SU-DHL-6 (cell line): ENCODE results near the gene RAB38.

ENCODE experiments used
- H2AFZ ChIP-seq: fragments of 200-600 bp; sonication (generic); 2 replicates; pipeline ENCODE4 v1.6.1; 2014; ENCODE audit warnings: low read depth, mild to moderate bottlenecking, moderate library complexity, mixed read lengths, antibody characterized with exemption, low read length; ENCODE audit not compliant: severe bottlenecking
- H3F3A ChIP-seq: fragments of 200-600 bp; shearing (Covaris generic); 2 replicates; pipeline ENCODE4 v1.6.0; 2016; ENCODE audit warnings: antibody characterized with exemption, mild to moderate bottlenecking; ENCODE audit not compliant: insufficient read depth
- H3K27ac ChIP-seq: fragments of 200-600 bp; sonication (generic); 2 replicates; pipeline ENCODE4 v1.5.1; 2016; ENCODE audit warnings: low read depth, mild to moderate bottlenecking, low read length, moderate library complexity, mixed read lengths
- H3K27me3 ChIP-seq: fragments of 200-600 bp; sonication (generic), shearing (Covaris generic); 2 replicates; pipeline ENCODE4 v1.6.0; 2014; ENCODE audit warnings: mild to moderate bottlenecking, low read length
- H3K36me3 ChIP-seq: fragments of 200-600 bp; sonication (generic); 2 replicates; pipeline ENCODE4 v1.6.1; 2014; ENCODE audit warnings: mild to moderate bottlenecking, low read length, mixed read lengths
- H3K4me2 ChIP-seq: fragments of 300-600, 200-600 bp; shearing (Covaris generic), sonication (generic); 2 replicates; pipeline ENCODE4 v1.6.0; 2014; ENCODE audit warnings: low read length, low read depth, mild to moderate bottlenecking; ENCODE audit not compliant: poor library complexity, severe bottlenecking
- H3K4me3 ChIP-seq: fragments of 200-600 bp; sonication (generic); 2 replicates; pipeline ENCODE4 v1.5.1; 2014; ENCODE audit warnings: antibody characterized with exemption, low read length, mild to moderate bottlenecking, mixed read lengths; ENCODE audit not compliant: insufficient read depth, poor library complexity, severe bottlenecking
- H3K79me2 ChIP-seq: fragments of 200-600 bp; sonication (generic); 2 replicates; pipeline ENCODE4 v1.6.1; 2014; ENCODE audit warnings: mild to moderate bottlenecking, low read length, moderate library complexity; ENCODE audit not compliant: insufficient read depth
- H3K9ac ChIP-seq: fragments of 200-600 bp; sonication (generic); 2 replicates; pipeline ENCODE4 v1.7.0; 2014; ENCODE audit warnings: mild to moderate bottlenecking, low read length
- H3K9me2 ChIP-seq: fragments of 200-600 bp; sonication (generic); replicated peaks from 2 replicates; pipeline ENCODE4 v1.6.1; 2014; ENCODE audit warnings: low read length; ENCODE audit not compliant: insufficient read depth
- H3K9me3 ChIP-seq: fragments of 200-600 bp; sonication (generic); 2 replicates; pipeline ENCODE4 v1.6.1; 2014; ENCODE audit warnings: low read length, mixed read lengths; ENCODE audit not compliant: insufficient read depth
- H4K20me1 ChIP-seq: fragments of 200-600 bp; sonication (generic); 2 replicates; pipeline ENCODE4 v1.6.1; 2014; ENCODE audit warnings: low read depth, mild to moderate bottlenecking, antibody characterized with exemption, low read length, moderate library complexity, mixed read lengths
- EZH2phosphoT487 ChIP-seq: fragments of 200-600 bp; sonication (generic), shearing (Covaris generic); conservative IDR thresholded peaks from 2 replicates; pipeline ENCODE4 v1.6.1; 2018; ENCODE audit warnings: mild to moderate bottlenecking, antibody characterized with exemption, low read length, moderate library complexity, mixed read lengths
- TF ChIP-seq, protein P1 (sequence below): fragments of 200-600 bp; sonication (generic); IDR thresholded peaks from one replicate; pipeline ENCODE4 v1.5.1; 2017; ENCODE audit warnings: antibody characterized with exemption, mild to moderate bottlenecking, low read length, moderate library complexity; ENCODE audit not compliant: insufficient read depth, poor library complexity, severe bottlenecking

Gene RAB38

DNA sequence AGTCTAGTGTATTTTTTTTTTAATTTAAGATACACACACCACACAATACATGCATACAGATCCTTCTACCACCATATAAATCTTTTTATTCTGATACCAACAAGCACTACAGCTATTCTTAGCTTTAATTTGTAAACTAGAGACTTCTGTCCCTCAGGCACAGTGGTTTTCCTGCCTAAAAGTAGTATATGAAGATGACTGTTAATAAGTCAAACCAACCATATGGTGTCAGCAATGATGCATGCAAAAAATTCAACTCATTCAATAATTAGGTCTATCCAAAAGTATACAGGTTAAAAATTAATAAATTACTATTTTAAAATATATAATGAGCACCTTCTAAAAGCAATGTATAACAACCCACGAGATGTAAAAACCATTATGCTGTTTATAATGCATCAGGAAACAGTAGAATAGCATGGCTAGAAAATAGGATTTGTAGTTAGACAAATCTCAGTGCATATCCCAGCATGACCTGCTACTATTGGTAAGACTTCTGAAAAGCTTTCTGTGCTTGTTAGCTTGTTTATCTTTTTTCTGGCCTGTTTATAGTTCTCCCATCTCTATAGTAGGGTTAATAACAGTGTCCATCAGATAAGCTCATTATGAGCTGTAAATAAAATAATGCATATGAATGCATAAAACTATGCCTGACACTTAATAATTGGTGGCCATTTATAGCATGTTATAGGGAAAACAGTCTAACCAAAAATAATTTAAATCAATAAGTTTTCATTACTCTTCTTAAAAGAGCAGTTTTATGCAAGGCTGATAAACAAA, 10.2 kb downstream of the RAB38 start:
- H3K36me3 ChIP-seq, result no peaks in the 10 kb centered on the region
- no peaks in the 10 kb centered on the region for H4K20me1 ChIP-seq
- H3K27ac ChIP-seq, result no peak overlapping the region
- H3F3A ChIP-seq, result no peaks in the 10 kb centered on the region
- no peak overlapping the region for H3K4me3 ChIP-seq
- H3K79me2 ChIP-seq, result no peaks in the 10 kb centered on the region
- H3K27me3 ChIP-seq, result no peaks in the 10 kb centered on the region
- no peaks in the 10 kb centered on the region for H3K9me3 ChIP-seq
- no peak for TF ChIP-seq EZH2phosphoT487
- TF ChIP-seq, protein P1, sequence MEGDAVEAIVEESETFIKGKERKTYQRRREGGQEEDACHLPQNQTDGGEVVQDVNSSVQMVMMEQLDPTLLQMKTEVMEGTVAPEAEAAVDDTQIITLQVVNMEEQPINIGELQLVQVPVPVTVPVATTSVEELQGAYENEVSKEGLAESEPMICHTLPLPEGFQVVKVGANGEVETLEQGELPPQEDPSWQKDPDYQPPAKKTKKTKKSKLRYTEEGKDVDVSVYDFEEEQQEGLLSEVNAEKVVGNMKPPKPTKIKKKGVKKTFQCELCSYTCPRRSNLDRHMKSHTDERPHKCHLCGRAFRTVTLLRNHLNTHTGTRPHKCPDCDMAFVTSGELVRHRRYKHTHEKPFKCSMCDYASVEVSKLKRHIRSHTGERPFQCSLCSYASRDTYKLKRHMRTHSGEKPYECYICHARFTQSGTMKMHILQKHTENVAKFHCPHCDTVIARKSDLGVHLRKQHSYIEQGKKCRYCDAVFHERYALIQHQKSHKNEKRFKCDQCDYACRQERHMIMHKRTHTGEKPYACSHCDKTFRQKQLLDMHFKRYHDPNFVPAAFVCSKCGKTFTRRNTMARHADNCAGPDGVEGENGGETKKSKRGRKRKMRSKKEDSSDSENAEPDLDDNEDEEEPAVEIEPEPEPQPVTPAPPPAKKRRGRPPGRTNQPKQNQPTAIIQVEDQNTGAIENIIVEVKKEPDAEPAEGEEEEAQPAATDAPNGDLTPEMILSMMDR, result no peak
- H3K9ac ChIP-seq, result no peak overlapping the region
- H2AFZ ChIP-seq, result no peak overlapping the region
- no peaks in the 10 kb centered on the region for H3K9me2 ChIP-seq
- H3K4me2 ChIP-seq, result no peak overlapping the region

DNA sequence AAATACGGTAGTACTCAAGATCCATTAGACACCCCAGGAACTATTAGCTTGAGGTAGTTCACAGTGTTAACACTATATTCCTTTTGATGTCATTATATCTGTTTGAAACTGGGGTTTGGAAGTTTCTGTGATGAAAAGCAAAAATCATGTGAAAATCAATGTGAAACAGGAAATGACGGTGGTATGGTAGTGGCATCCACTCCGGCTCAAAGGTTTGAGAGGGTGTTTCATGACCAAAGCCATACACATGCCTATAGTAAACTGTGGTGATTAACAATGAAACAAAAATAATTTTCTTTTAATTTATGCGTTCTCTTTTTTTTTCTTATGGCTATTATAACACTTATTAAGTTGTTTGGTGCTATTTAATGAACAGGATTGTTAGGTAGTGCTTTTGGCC, 10.9 kb downstream of the RAB38 start:
- no peaks in the 10 kb centered on the region for H3K36me3 ChIP-seq
- no peaks in the 10 kb centered on the region for H3K9me3 ChIP-seq
- no peak for TF ChIP-seq EZH2phosphoT487
- TF ChIP-seq, protein P1, result no peak
- no peaks in the 10 kb centered on the region for H3F3A ChIP-seq
- no peaks in the 10 kb centered on the region for H3K9me2 ChIP-seq
- H3K9ac ChIP-seq, result no peak overlapping the region
- no peak overlapping the region for H3K27ac ChIP-seq
- H3K79me2 ChIP-seq, result no peaks in the 10 kb centered on the region
- no peaks in the 10 kb centered on the region for H4K20me1 ChIP-seq
- no peak overlapping the region for H3K4me2 ChIP-seq
- no peaks in the 10 kb centered on the region for H3K27me3 ChIP-seq
- no peak overlapping the region for H3K4me3 ChIP-seq
- no peak overlapping the region for H2AFZ ChIP-seq

DNA sequence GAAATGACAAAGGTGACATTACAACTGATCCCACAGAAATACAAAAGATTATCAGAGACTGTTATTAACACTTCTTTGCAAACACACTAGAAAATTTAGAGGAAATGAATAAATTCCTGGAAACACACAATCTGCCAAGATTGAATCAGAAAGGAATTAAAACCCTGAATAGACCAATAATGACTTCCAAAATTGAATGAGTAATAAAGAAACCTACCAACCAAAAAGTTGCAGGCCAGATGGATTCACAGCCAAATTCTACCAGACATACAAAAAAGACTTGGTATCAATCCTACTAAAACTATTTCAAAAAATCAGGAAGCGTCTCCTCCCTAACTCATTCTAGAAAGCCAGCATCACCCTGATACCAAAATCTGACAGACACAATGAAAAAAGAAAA, 17.2 kb downstream of the RAB38 start:
- H3F3A ChIP-seq, result no peaks in the 10 kb centered on the region
- H3K27me3 ChIP-seq, result no peaks in the 10 kb centered on the region
- H2AFZ ChIP-seq, result no peak overlapping the region
- H4K20me1 ChIP-seq, result no peaks in the 10 kb centered on the region
- no peaks in the 10 kb centered on the region for H3K9me3 ChIP-seq
- no peak overlapping the region for H3K4me3 ChIP-seq
- H3K9ac ChIP-seq, result no peak overlapping the region
- no peak overlapping the region for H3K27ac ChIP-seq
- TF ChIP-seq, protein P1, result no peak
- no peak for TF ChIP-seq EZH2phosphoT487
- no peaks in the 10 kb centered on the region for H3K79me2 ChIP-seq
- no peaks in the 10 kb centered on the region for H3K9me2 ChIP-seq
- no peak overlapping the region for H3K4me2 ChIP-seq
- no peaks in the 10 kb centered on the region for H3K36me3 ChIP-seq
